NCI-H1436 treated with DMSO at 0.1 percent for 48 hours (cell line): ENCODE data around the gene GTPBP1.

Experiments
- DNase-seq: peaks from one replicate; lab custom pipeline; 2025; lab: John Stamatoyannopoulos, UW

The GTPBP1 gene

DNA sequence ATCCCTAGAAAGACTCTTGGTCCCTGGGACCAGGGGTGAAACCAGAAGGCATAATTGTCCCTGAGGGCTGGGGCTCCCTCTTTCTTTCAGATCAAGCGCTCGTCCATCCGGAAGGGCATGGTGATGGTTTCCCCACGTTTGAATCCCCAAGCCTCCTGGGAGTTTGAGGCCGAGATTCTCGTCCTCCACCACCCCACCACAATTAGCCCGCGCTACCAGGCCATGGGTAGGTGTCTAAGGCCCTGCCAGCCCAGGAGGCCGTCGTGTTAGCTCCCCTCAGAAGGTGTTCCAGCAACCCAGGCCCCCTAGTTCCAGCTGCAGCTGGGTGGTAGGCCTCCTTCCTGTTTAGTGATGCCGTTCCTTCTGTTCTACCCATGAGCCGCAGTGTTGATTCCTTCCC, 21.4 kb downstream of the GTPBP1 start:
- no peak for DNase-seq

DNA sequence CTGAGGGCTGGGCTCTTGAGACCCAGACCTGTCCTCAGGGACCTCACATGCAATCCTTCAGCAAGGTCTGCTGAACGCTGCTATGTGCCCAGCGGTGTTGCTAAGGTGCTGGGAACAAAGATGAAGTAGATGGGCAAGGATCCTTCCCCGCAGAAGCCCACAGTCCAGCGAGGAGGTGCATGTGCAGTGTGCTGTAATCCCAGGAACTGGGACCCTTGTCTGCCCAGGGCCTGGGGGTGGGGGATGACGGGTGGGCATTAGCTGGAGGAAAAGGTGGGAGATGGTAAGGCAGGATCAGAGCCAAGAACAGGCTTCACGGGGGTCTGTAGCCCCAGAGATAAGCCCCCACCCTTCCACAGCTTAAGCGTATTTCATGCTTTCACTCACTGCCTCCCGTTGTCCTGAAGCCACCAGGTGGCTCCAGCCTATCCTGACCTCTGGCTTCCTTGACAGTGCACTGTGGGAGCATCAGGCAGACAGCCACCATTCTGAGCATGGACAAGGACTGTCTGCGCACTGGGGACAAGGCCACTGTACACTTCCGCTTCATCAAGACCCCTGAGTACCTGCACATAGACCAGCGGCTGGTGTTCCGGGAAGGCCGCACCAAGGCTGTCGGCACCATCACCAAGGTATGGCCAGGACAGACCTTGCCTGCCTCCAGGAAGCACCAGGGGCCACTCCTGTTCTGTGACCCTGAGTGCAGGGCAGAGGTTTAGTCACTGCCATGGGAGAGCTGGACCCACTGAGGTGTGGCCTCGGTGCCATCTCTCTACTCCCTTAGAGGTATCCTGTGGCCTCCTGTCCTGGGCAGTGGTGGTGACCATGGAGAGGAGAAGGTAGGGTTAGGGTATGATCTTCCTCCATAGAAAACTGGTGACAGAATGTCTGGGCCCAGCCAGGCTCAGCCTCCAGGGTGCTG, 22.0 kb downstream of the GTPBP1 start:
- DNase-seq: no peak

- no peak for DNase-seq
These were observed 23.4 kb downstream of the GTPBP1 start for GRCh38 chr22:38728871-38729796.

- no peak for DNase-seq
These were observed 24.2 kb downstream of the GTPBP1 start for GRCh38 chr22:38729946-38730345.

- no peak for DNase-seq
These were observed 24.7 kb downstream of the GTPBP1 start for GRCh38 chr22:38730411-38730871.

GRCh38 chr22:38731703-38732161, 26.0 kb downstream of the GTPBP1 start:
- DNase-seq: no peak

GRCh38 chr22:38732251-38732815, 26.6 kb downstream of the GTPBP1 start:
- no peak for DNase-seq

GRCh38 chr22:38733329-38733723, 27.6 kb downstream of the GTPBP1 start:
- no peak for DNase-seq

GRCh38 chr22:38733724-38734381, 28.1 kb downstream of the GTPBP1 start:
- DNase-seq: no peak

DNA sequence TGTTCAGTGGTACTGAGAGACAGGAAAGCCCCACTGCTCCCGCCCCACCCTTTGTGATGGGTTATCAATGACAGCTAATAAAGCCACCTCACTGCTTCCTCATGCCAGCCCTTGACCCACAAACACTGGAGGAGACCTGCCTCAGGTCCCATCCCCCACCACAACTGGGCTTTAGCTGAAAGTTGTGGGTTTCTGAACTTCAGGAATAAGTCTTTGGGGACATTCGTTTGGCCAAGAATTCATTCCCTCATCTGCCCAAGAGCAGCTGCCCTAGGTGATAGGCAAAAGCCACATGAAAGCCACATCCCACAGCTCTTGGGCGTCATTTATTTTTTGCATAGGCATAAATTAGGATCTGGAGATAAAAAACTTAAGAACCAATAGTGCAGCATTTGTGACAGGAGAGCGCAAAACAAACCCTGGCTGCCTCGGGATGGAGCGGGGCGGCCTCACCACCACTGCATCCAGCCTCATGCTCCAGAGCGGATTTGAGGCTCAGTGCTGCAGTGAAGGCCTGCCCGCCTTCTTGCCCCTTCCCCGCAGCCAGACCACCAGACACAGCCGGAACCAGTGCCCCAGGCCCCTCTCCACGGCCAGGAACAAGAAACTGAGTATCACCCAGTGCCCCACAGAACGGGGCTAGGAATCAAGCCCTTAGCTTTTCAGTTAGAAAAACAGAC, 28.8 kb downstream of the GTPBP1 start:
- DNase-seq: no peak

GRCh38 chr22:38735126-38735464, 29.4 kb downstream of the GTPBP1 start:
- no peak for DNase-seq

- no peak for DNase-seq
These were observed 29.9 kb downstream of the GTPBP1 start for GRCh38 chr22:38735465-38736256.

DNA sequence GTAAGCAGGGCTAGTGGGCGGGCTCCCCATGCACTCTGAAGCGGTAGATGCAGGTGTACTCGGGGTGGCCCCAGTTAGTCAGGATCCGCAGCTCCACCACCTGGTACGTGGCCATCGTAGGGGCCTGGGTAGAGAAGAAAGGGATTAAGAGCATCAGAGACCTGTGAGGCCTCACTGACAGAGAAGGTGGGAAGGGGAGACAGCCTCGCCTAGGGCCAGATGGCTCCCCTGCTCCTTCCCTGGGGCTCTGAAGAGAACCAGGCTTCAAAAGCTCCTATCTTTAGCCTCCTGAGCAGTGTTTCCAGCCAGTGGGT, 30.5 kb downstream of the GTPBP1 start:
- no peak for DNase-seq

- no peak for DNase-seq
These were observed 31.7 kb downstream of the GTPBP1 start for GRCh38 chr22:38737302-38738060.

DNA sequence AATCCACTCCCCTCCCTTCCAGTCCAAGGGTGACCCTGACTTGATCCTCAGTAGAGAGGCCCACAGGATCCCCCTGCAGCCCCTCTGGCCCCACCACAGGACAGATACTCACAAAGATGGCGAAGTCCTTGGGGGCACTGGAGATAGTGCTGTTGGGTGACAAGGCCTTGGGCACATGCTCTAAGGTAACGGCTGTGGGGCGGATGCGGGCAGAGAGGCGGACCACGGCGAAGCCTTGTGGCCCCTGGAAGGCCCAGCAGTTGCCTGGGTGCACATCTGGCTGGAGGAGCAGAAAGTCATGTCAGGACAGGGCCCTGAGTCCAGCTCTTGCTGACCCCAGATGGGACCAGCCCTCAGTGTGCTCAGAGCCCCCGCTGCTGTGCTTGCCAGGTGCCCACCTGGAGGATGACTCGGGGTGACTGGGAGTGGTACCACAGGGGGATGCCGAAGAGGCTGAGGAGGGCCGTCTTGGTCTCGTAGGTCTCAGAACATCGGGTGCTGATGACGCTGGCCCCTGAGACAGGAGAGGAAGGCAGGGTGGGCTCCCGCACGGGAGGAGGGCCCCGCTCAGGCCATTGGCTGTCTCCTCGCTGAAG, 32.8 kb downstream of the GTPBP1 start:
- DNase-seq: no peak

DNA sequence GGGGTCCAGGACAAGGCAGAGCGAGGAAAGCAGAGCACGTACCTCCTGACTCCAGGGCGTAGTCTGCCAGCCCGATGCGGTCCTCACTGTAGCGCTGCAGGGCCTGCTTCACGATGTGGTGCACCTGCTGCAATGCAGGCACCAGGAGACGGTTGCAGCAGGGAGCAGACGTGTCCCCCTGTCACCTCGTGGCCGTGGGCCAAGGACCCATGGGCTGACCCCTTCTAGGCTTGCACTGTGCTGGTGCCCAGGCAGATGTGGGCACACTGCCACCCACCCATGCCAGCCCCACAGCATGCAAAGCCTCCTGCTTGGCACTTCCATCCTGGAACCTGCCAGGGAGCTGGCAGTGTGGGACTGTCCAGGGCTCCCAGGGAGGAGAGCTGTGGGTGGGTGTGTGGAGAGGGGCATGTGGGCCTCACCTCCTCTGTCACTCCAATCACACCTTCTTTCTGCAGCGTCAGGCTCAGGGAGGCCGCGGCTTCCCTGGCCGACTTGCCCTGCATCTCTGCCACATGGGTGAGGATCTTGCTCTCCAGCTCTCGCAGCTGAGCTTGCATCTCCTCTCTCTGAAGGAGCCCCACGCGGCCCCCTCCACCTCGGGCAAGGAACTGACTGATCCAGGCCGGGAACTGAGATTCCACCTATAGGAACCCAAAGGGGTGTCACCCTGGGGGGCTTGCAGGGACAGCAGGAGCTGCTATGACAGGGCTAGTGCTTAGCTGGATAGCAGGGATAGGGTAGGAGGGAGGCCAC, 33.7 kb downstream of the GTPBP1 start:
- no peak for DNase-seq

- no peak for DNase-seq
These were observed 34.5 kb downstream of the GTPBP1 start for GRCh38 chr22:38740116-38740723.

DNA sequence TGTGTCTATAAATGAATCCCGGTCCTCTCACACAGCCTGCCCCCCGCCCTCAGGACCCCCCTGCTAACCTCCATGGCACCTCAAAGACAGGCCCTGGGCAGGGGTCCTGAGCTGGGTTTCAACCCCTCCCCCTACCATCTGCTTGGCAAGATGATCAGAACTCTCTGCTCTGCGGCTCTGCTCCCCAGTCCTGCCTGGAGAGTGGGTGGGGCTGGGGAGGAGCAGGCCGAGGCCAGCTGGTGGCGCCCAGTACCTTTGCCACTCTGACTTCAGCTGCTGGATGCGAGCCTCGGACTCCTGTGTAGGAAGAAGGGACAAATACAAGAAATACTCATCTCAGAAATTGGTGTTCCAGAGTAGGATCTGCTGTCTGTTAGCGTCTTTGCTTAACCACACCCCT, 35.0 kb downstream of the GTPBP1 start:
- DNase-seq: no peak
